HG02885 (cell line): ENCODE results near the gene TUB.

Experiments used
- ATAC-seq: cut with Tn5 transposase; IDR thresholded peaks from one replicate; pipeline ENCODE4 v1.9.1; 2021; ENCODE audit warnings: mild to moderate bottlenecking; ENCODE audit not compliant: unreplicated experiment, poor library complexity

Gene TUB

DNA sequence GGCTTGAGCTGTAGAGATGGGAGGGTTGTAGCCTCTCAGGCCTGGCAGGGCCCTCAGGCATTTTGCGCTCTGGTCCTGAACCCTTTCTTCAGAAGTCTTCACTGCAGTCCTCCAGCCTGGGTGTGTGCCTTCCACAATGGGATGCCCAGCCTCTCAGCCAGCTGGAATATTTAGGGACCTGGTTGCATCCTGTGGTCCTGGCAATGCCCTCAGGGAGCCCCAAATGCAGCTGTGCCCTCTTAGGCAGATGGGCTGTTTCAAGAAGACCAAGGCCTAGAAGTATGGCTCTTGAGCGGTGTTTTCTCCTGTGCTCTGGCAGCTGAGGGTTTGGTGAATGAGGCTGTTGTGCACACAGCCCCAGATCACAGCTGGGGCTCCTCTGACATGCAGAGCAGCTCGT is 6.7 kb downstream of the TUB start:
- ATAC-seq = no peak

DNA sequence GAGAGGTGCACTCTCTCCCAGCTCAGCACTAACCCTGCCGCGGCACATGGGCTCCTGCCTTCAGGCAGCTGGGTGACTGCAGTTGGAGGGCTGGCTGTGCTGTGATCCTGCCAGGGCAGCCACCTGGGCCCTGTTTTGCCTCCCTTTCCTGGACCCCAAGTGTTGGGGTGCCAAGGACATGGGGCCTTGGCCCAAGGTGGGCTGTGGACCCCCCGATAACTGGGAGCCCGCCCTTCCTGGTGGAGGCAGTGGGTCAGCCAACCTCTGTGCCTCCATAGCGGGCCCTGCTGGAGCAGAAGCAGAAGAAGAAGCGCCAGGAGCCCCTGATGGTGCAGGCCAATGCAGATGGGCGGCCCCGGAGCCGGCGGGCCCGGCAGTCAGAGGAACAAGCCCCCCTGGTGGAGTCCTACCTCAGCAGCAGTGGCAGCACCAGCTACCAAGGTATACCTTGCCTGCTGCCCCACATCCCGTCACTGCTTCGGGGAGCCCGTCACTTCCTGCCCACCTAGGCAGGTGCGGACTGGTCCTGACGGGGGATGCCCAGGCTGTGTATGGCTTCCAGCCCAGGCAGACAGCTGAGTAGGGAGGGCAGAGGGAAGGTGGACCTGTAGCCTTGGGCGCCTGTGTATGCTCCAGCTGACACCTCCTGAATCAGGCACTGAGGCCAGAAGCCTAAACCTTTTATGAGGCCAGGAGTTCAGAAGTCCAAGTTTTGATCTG is 8.9 kb downstream of the TUB start:
- ATAC-seq = no peak

DNA sequence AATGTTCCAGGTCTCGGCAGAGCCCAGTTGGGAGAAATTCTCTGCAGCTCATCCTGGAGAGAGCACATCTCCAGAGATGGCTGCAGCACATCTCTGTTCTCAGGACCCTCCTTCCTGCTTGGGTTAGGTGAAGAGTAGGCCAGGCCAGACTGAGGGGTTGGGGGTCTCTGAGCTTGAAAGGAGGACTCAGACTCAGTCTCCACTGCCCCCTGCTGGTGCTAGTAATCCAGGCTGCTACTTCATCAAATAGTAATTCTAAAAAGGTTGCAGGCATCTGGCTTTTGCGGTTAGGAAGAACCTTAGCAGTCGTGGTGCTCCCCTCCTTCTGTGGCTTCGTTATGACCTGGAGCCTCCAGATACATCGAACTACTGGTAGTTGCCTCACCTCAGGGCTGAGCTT is 9.7 kb downstream of the TUB start:
- ATAC-seq = no peak

DNA sequence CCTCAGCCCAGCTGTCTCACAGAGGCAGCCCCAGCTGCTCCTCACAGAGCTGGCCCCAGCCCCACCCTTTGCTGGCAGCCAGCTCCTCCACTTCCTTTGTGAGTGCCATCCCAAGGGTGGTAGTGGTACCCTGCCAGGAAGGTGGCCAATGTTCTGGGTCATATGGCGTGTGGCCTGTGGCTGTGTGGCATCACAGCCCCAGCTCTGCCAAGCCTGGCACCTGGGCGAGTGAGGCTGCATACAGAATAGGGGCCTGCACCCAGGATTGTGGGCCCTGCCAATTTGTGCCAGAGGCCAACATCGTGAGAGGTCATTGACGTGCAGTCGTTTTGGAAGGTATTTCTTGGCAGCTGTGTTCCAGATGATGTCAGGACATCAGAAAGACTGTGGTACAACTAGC is 10.7 kb downstream of the TUB start:
- ATAC-seq = no peak

DNA sequence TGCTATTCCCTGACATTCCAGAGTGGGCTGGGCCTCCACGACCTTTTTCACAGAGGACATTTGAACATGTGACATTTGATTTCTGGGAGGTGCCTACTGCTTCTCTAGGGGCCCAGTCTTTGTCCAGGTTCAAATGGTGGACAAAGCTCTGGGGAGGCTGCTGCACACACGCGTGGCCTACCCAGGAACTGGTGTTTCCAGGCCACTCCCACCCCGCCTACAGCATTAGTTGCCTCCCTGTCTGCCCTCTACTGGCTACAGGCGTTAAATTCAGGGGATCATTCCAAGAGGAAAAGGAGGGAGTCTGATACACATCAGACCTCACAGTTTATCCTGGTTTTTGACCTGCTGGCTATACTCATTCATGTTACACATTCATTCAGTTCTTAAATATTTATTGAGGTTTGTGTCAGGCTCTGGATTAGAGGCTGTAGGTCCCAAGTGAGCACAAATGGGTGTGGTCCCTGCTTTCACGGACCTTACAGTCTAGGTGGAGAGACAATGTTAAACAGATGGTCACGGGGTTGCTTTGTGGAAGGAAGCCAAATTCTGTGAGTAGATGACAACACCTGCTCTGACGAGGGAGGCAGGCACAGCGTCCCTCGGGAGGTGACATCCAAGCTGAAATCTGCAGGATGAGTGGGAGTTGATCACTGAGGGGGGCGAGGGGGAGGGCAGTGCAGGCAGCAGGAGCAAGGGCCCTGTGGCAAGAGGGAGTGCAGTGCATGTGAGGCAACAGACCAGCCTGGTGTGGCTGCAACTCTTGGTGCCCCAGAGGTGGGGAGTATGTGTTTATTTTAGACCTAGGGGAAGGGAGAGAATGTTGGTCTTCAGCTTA is 11.8 kb downstream of the TUB start:
- peak; percentile 85 for ATAC-seq

DNA sequence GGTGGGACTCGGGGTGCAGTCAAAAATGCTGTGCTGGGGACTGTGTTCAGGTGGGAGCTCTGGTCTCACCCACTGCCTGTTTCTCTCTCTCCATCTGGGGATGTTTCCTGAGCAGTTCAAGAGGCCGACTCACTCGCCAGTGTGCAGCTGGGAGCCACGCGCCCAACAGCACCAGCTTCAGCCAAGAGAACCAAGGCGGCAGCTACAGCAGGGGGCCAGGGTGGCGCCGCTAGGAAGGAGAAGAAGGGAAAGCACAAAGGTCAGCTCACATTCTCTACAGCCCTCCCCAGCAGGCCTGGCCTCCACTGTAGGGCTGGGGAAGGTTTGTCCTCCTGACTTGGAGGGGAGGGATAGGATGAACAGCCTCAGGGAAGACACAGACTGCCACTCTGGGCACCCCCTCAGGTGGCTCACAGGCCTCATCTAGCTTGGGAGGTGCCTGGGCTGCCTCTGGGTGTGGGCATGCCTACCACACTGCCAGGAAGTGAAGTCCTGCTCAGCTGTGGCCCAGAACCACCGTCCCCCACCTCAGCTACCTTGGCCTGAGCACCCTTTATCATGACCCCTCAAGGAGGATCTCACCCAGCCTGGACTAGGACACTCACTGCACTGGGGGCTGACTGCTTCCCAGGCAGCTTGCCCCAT is 13.0 kb downstream of the TUB start:
- no peak for ATAC-seq

DNA sequence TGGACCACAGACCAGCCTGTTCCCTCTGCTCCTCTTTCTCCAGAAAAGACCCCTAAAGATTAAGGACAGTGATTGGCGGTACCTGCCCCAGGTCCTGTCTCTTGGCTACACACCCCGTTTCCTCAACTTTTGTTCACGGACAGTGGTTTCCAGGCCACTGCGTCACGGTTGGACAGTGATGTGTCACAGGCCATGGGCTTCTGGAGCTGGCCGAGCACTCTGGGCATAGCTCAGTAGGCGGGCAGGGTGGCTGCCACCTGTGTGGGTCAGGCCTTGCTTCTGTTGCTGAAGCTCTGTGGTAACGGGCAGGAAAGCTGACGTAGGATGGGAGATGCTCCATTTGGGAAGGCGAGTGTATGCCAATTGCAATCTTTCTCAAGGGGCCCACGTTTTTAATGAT is 13.6 kb downstream of the TUB start:
- ATAC-seq = no peak

DNA sequence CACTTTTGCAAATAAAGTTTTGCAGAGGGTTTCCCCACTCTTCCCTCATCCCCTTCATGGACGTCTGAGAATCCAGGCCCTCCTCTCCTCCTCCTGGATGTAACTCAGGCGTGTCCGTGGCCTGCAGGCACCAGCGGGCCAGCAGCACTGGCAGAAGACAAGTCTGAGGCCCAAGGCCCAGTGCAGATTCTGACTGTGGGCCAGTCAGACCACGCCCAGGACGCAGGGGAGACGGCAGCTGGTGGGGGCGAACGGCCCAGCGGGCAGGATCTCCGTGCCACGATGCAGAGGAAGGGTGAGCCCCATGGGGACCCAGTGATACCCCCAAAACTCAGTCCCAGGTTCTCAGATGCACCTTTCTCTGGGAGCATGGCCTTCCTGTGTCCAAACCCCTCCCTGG is 14.4 kb downstream of the TUB start:
- ATAC-seq = no peak

DNA sequence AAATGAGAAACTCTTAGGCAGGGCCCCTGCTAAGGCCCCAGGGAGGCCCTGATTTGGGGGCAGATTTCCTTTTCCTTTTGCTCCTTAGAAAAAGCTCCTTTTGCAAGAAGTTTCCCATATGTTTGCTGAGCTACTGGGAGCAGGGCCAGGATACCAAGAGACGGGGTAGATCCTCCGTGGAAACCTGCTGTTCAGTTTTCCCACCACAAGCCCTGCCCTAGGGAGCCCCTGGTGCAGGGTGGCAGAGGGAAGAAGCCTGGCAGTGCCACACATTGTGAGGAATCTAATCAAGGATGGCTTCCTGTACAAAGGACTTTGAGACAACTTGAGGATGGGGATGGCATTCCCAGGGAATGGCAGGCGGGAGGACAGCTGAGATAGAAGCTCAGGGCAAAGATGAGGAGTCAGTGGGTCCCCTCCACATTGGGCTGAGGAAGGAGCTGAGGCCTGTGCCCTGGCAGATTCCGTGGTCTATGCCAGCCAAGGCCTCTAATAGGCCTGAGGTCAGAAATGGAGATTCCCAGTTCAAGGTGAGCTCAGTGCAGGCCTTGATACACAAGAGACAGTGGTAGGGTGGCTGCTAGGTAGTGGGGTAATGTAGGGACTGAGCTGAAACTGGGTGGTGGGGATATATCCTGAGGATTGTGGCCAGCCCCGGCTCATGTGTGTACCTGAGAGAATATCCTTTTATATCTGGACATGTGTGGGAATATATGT is 15.0 kb downstream of the TUB start:
- no peak for ATAC-seq

DNA sequence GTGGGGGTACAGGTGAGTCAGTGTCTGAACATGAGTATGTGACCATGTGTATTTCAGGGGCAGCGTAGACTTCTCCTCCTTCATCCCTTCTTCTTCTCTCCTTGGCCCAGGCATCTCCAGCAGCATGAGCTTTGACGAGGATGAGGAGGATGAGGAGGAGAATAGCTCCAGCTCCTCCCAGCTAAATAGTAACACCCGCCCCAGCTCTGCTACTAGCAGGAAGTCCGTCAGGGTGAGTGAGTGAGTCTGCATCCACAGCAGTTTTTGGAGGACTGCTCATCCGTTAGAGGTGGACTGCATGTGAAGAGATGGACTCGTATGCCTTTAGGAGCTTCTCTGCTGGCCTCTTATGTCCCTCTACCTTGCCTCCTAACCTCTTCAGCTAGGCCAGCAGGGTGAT is 15.6 kb downstream of the TUB start:
- no peak for ATAC-seq

DNA sequence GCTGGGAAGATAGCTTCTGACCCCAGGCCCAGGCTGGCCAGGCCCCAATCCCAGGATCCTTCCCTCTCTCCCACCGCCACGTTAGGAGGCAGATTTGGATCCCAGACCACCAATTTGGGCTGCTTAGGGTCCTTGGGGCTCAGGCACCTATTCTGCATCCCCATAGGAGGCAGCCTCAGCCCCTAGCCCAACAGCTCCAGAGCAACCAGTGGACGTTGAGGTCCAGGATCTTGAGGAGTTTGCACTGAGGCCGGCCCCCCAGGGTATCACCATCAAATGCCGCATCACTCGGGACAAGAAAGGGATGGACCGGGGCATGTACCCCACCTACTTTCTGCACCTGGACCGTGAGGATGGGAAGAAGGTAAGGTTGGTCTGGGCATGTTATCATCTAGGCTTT is 16.1 kb downstream of the TUB start:
- no peak for ATAC-seq

DNA sequence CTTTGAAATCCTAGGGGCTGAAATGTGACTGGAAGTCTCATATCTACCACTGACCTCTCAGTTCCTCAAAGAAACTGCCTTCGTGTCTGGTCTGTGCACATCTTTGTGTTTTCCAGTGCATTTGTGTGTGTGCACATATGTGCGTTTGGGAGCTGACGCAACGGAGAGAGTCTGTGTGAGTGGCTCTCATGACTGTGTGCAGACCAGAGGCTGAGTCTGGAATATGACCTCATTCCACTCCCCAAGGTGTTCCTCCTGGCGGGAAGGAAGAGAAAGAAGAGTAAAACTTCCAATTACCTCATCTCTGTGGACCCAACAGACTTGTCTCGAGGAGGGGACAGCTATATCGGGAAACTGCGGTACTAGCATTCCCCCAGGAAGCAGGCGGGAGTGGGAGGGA is 16.5 kb downstream of the TUB start:
- ATAC-seq = no peak

DNA sequence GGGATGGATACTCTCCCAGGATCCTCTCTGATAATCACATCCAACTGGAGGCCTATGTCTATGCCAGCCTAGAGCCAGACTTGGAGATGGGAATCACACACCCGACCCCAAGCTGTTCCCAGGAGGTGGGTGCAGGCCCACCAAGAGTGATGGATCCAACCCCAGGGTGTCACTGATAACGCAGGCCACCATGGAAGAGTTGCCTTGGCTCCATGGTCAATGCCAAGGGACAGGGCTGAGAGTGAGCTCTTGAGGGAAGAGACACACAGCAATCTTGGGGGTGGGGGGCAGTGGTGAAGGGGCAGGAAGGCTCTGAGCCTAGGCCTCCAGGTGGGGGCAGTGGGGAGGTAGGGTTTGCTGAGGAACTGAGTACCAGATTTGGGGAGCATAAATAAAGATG is 16.9 kb downstream of the TUB start:
- no peak for ATAC-seq

DNA sequence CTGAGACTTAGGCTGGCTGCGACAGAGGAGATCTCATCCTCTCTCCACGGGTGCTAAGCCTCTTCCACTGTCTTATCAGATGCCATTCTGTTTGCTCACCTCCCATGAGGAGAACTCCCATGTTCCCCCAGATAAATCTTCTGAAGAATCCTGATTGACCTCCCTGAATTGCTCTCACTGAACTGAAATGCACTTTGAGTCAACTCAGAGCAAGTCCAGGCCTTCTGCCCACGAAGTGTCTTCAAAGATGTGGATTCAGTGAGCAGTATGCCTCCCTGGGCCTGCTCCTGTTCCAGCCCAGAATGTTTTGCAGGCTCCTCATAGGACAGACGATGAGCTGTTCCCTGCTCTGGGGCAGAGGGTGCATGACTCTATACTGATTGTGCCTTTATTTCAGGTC is 17.4 kb downstream of the TUB start:
- no peak for ATAC-seq

DNA sequence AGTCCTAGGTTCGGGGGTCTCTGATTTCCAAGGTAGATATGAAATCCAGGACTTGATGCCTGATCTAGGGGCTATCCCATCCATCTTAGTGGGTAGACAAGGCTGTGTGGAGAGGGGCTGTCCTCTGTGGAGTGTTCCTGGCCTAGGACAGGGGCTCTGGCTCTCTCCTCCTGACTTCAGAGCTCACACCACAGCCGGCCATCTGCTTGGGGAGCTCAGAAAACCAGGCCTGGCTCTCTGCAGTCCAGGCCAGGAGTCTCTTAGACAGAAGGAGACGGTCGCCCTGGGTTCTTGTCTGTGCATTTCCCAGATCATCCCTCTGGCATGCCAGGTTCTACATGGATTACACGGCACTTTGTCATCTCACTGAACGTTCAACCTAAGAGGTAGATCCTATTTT is 17.9 kb downstream of the TUB start:
- no peak for ATAC-seq

DNA sequence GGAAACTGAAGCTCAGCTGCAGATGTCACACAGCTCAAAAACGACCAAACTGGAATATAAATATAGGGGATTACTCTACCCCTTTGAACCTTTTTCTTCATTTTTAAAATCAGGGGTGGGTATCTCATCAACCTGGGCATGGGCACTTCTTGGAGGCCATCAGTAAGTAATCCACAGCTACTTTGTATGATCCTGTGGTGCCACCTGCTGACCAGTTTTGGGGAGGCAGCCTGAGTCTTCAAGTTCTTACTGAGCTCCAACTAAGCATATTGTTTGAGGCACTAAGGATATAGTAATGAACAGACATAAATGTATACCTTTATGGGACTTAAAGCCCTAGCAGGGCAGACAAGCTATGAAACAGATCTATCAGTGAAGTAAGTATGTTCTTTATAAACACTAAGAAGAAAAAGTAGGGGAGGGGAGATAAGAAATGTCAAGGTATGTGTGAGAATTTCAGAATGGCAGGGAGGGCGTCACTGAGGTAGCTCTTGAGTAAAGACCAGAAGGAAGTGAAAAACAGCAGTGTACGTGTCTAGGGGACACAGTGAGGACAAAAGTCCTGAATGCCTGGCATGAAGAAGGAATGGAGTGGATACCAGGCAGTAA is 18.4 kb downstream of the TUB start:
- peak; percentile 78 for ATAC-seq

DNA sequence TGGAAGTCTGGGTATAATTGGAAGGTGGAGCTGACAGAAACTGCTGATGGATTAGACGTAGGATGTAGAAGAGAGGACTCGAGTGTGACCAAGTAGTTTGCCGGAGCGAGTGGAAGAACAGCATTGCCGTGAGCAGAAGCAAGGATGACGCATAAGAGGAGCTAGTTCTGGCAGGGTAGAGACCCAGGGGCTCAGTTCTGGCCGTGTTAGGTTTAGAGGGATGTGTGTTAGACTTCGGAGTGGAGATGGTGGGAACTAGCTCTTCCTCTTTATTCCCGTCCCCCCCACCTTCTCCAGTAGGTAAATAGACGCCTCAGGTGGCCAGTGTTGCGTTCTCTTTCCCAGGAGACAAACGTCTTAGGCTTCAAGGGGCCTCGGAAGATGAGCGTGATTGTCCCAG is 19.1 kb downstream of the TUB start:
- ATAC-seq = no peak

DNA sequence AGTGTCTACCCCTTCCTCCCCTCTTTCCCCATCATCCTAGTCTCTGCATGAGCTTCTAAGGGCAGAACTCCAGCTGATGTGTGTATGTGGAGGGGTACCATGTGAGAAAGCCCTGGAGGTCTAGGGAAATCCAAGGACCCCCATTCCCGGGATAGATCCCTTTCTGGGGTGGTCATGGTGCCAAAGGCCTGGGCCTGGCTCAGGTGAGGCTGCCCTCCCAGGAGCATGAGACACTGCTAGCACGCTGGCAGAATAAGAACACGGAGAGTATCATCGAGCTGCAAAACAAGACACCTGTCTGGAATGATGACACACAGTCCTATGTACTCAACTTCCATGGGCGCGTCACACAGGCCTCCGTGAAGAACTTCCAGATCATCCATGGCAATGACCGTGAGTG is 19.6 kb downstream of the TUB start:
- no peak for ATAC-seq

DNA sequence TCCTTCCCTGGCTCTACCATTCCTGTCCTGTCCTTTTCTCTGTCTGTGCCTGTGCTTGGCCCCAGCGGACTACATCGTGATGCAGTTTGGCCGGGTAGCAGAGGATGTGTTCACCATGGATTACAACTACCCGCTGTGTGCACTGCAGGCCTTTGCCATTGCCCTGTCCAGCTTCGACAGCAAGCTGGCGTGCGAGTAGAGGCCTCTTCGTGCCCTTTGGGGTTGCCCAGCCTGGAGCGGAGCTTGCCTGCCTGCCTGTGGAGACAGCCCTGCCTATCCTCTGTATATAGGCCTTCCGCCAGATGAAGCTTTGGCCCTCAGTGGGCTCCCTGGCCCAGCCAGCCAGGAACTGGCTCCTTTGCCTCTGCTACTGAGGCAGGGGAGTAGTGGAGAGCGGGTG is 20.4 kb downstream of the TUB start:
- no peak for ATAC-seq

DNA sequence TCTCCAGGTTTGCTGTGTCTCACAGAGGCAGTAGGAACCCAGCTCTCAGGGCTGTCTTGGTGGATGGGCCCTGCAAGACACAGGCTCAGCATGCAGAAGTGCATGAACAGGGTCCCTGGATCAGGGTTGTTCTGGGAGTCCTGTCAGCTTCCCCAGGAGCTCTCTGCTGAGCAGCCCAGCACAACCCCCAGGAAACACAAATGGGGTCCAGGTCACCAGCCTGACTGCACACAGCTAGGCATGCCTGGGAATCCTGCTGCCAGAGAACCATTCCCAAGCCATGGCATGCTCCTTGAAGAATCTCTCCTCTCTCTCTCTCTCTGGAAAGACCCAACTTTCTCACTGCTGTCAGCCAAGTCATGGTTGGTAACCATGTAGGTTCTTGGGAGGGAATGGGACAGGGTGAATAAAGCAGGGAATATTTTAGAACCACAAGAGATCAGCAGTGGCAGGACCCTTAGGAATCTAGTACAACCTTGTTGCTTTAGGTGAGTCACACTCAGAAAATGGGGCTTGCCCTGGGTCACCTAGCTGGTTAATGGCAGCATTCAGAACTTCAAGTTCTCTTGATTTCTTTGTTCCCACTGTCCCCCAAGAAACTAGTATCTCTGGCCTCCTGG is 21.4 kb downstream of the TUB start:
- ATAC-seq = no peak
